ENCODE data around the gene PTPRN2. TPM values are rescaled to one million over a fixed set of nuclear protein-coding genes. Genes with fewer than 3 reads are reported as not detected.

PTPRN2 gene
- total RNA-seq, 2 experiments from 2014 or later = 0.70 TPM; not detected in 1

- TF ChIP-seq EZH2phosphoT487 (IDR thresholded peaks at IDR 0.05; ENCODE audit: borderline replicate concordance, low read depth, low read length) (no peak), CTCF (conservative IDR thresholded peaks at IDR 0.05; ENCODE audit: low read length) (no peak)
- Histone ChIP-seq H3K9me3 (ENCODE audit: low read length) (no peaks in the 10 kb centered on the region), H3K4me1 (ENCODE audit: insufficient read depth, low read length, poor library complexity, severe bottlenecking) (peaks cover 4% of the 10 kb centered on the region), H3K79me2 (ENCODE audit: insufficient read depth, low read depth, low read length) (no peaks in the 10 kb centered on the region), H3K9me2 (ENCODE audit: insufficient read depth, low read length) (no peaks in the 10 kb centered on the region), H3K4me3 (ENCODE audit: low read depth, low read length, poor library complexity, severe bottlenecking) (no peak overlapping the region), H3K36me3 (ENCODE audit: insufficient read depth, low read length) (no peaks in the 10 kb centered on the region), H3K4me2 (ENCODE audit: low read length) (no peak overlapping the region), H4K20me1 (ENCODE audit: insufficient read depth, low read length) (no peaks in the 10 kb centered on the region), H3K27ac (ENCODE audit: low read depth, low read length, poor library complexity, severe bottlenecking) (no peak overlapping the region), H2AFZ (ENCODE audit: low read length) (no peak overlapping the region)
- no TSS peak for BruUV-seq (replicated peaks)
- DNase-seq (ENCODE audit: low spot score) = no peak
- ChIA-PET POLR2A (interaction anchor here (0.7 kb wide), 1 partner anchor 324 kb away, joined by 3 read pairs; no protein-coding TSS in a partner anchor), CTCF (ENCODE audit: unreplicated experiment) (interaction anchor here (0.6 kb wide), 1 partner anchor 16 kb away, joined by 3 read pairs; no protein-coding TSS in a partner anchor)
- intact Hi-C loops (cut with micrococcal nuclease; ENCODE audit: unreplicated experiment) = no loop called here
These were observed 1021.0 kb downstream of the PTPRN2 start for GRCh38 chr7:157566631-157567006.

GRCh38 chr7:157565981-157566630 is 1021.5 kb downstream of the PTPRN2 start:
- Histone ChIP-seq H3K27ac (ENCODE audit: low read depth, low read length, poor library complexity, severe bottlenecking) (no peak overlapping the region), H3K4me2 (ENCODE audit: low read length) (no peak overlapping the region), H4K20me1 (ENCODE audit: insufficient read depth, low read length) (no peaks in the 10 kb centered on the region), H3K9me3 (ENCODE audit: low read length) (no peaks in the 10 kb centered on the region), H3K9me2 (ENCODE audit: insufficient read depth, low read length) (no peaks in the 10 kb centered on the region), H3K36me3 (ENCODE audit: insufficient read depth, low read length) (no peaks in the 10 kb centered on the region), H2AFZ (ENCODE audit: low read length) (no peak overlapping the region), H3K4me1 (ENCODE audit: insufficient read depth, low read length, poor library complexity, severe bottlenecking) (peaks cover 4% of the 10 kb centered on the region), H3K79me2 (ENCODE audit: insufficient read depth, low read depth, low read length) (no peaks in the 10 kb centered on the region), H3K4me3 (ENCODE audit: low read depth, low read length, poor library complexity, severe bottlenecking) (no peak overlapping the region)
- TF ChIP-seq CTCF (conservative IDR thresholded peaks at IDR 0.05; ENCODE audit: low read length) = no peak
- TF ChIP-seq EZH2phosphoT487 (IDR thresholded peaks at IDR 0.05; ENCODE audit: borderline replicate concordance, low read depth, low read length) = no peak
- POLR2A ChIA-PET = interaction anchor here (0.6 to 0.7 kb wide), 2 partner anchors 22 to 323 kb away, joined by 3 read pairs; no protein-coding TSS in a partner anchor
- no peak for DNase-seq (ENCODE audit: low spot score)
- CTCF ChIA-PET (ENCODE audit: unreplicated experiment) = interaction anchor here (0.6 kb wide), 1 partner anchor 15 kb away, joined by 3 read pairs; no protein-coding TSS in a partner anchor
- intact Hi-C loops (cut with micrococcal nuclease; ENCODE audit: unreplicated experiment) = no loop called here
- no TSS peak for BruUV-seq (replicated peaks)

DNA sequence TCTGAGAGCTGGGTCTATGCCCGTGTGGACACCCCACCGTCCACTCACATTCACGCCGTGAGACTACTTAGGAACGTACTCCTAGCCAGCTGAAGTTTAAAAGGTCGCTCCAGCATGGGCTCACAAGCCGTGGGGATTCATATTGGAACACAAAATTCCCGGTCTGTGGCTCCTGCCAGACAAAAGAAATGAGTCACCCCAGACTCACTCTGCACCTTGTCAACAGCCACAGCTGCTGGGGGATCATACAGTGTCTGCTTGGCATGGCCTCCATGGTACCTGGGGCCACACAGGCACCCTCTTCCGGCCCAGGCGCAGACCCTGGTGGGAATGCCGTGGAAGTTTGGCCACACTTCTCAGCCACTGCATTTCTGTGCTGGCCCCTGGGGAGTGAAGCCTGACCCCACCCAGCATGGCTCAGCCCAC is 1022.4 kb downstream of the PTPRN2 start:
- Histone ChIP-seq H3K27ac (ENCODE audit: low read depth, low read length, poor library complexity, severe bottlenecking) (no peak overlapping the region), H3K4me2 (ENCODE audit: low read length) (no peak overlapping the region), H3K9me2 (ENCODE audit: insufficient read depth, low read length) (no peaks in the 10 kb centered on the region), H4K20me1 (ENCODE audit: insufficient read depth, low read length) (no peaks in the 10 kb centered on the region), H3K36me3 (ENCODE audit: insufficient read depth, low read length) (no peaks in the 10 kb centered on the region), H2AFZ (ENCODE audit: low read length) (no peak overlapping the region), H3K79me2 (ENCODE audit: insufficient read depth, low read depth, low read length) (no peaks in the 10 kb centered on the region), H3K9me3 (ENCODE audit: low read length) (no peaks in the 10 kb centered on the region), H3K4me1 (ENCODE audit: insufficient read depth, low read length, poor library complexity, severe bottlenecking) (peaks cover 4% of the 10 kb centered on the region), H3K4me3 (ENCODE audit: low read depth, low read length, poor library complexity, severe bottlenecking) (no peak overlapping the region)
- CTCF ChIA-PET (ENCODE audit: unreplicated experiment) = no interaction called here
- intact Hi-C loops (cut with micrococcal nuclease; ENCODE audit: unreplicated experiment) = no loop called here
- POLR2A ChIA-PET = no interaction called here
- TF ChIP-seq EZH2phosphoT487 (IDR thresholded peaks at IDR 0.05; ENCODE audit: borderline replicate concordance, low read depth, low read length) (no peak), CTCF (conservative IDR thresholded peaks at IDR 0.05; ENCODE audit: low read length) (no peak)
- no peak for DNase-seq (ENCODE audit: low spot score)
- no TSS peak for BruUV-seq (replicated peaks)

Measured in OCI-LY7 (cell line).